GM18502 (cell line): Measurements from ENCODE around the gene PIGH.
"Not testable (repeated sequence)": the region's sequence is repeated elsewhere in the genome, so short reads cannot be mapped to it uniquely, and the experiment has no call there.

ENCODE experiments used
- ATAC-seq: cut with Tn5 transposase; IDR thresholded peaks from one replicate; pipeline ENCODE4 v1.9.1; 2021; ENCODE audit warnings: mild to moderate bottlenecking; ENCODE audit not compliant: unreplicated experiment, poor library complexity

The PIGH gene

GRCh38 chr14:67555518-67556090 lies 44.5 kb downstream of the PIGH start:
- ATAC-seq: no peak

- ATAC-seq: no peak
Observed at GRCh38 chr14:67554341-67554740, 45.7 kb downstream of the PIGH start.

DNA sequence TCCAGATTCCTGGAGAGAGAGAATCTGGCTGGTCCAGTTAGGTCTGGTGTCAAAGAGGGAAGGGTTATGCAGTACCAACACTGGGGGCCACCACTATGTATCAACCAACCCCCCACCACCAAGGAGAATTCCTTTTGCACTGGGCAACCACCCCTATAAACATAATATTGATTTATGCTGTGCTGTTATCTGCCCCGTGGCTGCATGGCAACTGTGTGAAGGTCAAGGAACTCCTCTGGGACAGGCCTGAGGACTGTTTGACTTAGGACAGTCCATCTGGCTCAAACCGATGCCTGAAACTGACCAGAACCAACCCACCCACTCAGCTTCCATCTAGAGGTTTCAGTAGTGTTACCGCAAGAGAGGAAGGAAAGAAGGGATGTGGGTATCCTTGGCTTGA lies 46.5 kb downstream of the PIGH start:
- ATAC-seq: no peak

DNA sequence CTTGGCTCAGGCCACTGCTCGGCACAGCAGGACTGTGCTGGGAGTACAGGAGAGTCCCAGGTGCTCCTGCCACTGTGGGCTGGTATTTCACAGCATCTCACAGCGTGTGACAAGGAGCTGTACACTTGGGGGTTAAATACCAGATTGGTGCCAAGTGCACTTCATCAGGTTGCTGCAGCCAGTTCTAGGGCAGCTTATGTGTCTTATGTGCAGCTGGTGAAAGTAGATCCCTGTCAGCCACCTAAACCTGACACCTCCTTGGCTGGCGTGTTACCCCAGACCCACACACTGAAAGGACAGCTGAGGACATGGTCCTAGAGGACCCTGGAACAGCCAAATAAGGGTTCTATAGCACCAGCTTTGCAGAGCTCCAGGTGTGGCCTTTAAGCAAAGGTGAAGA lies 48.1 kb downstream of the PIGH start:
- ATAC-seq: no peak

DNA sequence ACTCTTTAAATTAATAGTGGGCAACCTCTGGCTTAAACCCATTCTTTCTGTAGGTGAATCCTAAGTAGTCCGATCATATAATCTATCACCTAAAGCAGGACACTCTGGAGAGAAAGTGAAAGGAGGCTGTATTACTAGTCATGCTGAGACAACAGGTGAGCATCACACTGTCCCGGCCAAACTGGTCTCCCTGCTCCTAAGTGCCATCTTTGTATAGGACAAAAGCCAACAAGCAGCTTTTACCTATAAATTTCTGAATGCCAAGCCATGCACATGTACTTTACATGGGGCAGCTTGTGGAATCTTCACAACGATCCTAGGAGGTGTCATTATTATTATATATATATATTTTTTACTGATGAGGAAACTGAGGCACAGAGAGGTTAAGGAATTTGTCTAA lies 48.9 kb downstream of the PIGH start:
- no peak for ATAC-seq

GRCh38 chr14:67549734-67550133 lies 50.3 kb downstream of the PIGH start:
- ATAC-seq: no peak

- no peak for ATAC-seq
Observed at GRCh38 chr14:67547224-67547780, 52.8 kb downstream of the PIGH start.

GRCh38 chr14:67544590-67544989 lies 55.5 kb downstream of the PIGH start:
- ATAC-seq: no peak

- not testable (repeated sequence) for ATAC-seq
Observed at GRCh38 chr14:67542620-67543019, 57.4 kb downstream of the PIGH start.

- peak; percentile 53 for ATAC-seq
Observed at GRCh38 chr14:67541448-67542387, 58.4 kb downstream of the PIGH start.
